Activated T-helper 2 cell treated with anti-CD3 and anti-CD28 coated beads, Interferon-gamma antibody, Interleukin-2, Interleukin-4, amounts not matched to agents 10 μg/mL and 5 μg/mL and 100 μg/mL, durations not matched to agents 14 hours and 24 hours and 36 hours (primary cell): ENCODE measurements around the gene HLA-A. TPM values are rescaled to one million over a fixed set of nuclear protein-coding genes. Genes with fewer than 3 reads are reported as not detected.
"Not testable (repeated sequence)": the region's sequence is repeated elsewhere in the genome, so short reads cannot be mapped to it uniquely, and the experiment has no call there.

ENCODE experiments used
- DNase-seq: peaks from one replicate; pipeline ENCODE4 v3.0.0; 2021; ENCODE audit warnings: low spot score
- H3K27ac Mint-ChIP-seq: one replicate; pipeline ENCODE4 v1.8.0; 2021; ENCODE audit warnings: mixed read lengths
- H3K27me3 Mint-ChIP-seq: one replicate; pipeline ENCODE4 v1.8.0; 2021; ENCODE audit warnings: low read depth, mixed read lengths
- H3K36me3 Mint-ChIP-seq: one replicate; pipeline ENCODE4 v1.8.0; 2021; ENCODE audit warnings: low read depth, mixed read lengths
- H3K4me1 Mint-ChIP-seq: one replicate; pipeline ENCODE4 v1.8.0; 2021; ENCODE audit warnings: low read depth, mixed read lengths
- H3K4me3 Mint-ChIP-seq: one replicate; pipeline ENCODE4 v1.8.0; 2021; ENCODE audit warnings: low read depth, mild to moderate bottlenecking, moderate library complexity, mixed read lengths
- H3K9me3 Mint-ChIP-seq: one replicate; pipeline ENCODE4 v1.8.0; 2021; ENCODE audit warnings: mixed read lengths
- intact Hi-C: fragments of 100-400 bp; cut with micrococcal nuclease; formaldehyde crosslinking; loops from one replicate; pipeline ENCODE4 v1.15.1; 2023
- total RNA-seq: library from RNA; stranded (reverse); gene quantifications from 2 replicates; pipeline ENCODE4 v1.2.3, GENCODE V29; 2022

The HLA-A gene
- total RNA-seq, 1 donor from 2014 or later: 1,592 TPM

DNA sequence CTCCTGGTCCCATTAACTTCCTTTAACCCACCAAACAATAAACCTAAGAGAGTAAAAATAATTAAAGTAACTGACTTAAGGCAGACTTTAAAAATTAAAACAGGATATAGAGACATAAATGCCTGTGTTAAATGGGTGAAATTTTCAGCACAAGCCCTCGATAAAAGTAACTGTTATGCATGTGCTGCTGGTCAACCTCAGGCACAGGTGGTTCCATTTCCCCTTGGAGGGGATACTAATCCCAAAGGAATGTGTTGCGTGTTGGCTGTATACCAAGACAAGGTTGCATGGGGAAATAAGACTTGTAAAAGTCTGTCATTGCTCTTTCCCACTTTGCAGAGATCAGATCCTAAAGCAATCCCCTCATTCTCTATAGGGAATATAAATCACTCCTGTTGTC, 25.8 kb downstream of the HLA-A start:
- H3K4me3 Mint-ChIP-seq: no peak overlapping the region
- intact Hi-C loops: loop anchor here (5.0 to 10.0 kb wide), 3 partner anchors 83 to 243 kb away; partner anchors contain the start of genes HLA-F and POLR1H
- peaks cover 9% of the 10 kb centered on the region for H3K27me3 Mint-ChIP-seq
- peaks cover 40% of the 10 kb centered on the region for H3K4me1 Mint-ChIP-seq
- no peaks in the 10 kb centered on the region for H3K36me3 Mint-ChIP-seq
- H3K27ac Mint-ChIP-seq: no peak overlapping the region
- no peak for DNase-seq
- H3K9me3 Mint-ChIP-seq: no peaks in the 10 kb centered on the region

DNA sequence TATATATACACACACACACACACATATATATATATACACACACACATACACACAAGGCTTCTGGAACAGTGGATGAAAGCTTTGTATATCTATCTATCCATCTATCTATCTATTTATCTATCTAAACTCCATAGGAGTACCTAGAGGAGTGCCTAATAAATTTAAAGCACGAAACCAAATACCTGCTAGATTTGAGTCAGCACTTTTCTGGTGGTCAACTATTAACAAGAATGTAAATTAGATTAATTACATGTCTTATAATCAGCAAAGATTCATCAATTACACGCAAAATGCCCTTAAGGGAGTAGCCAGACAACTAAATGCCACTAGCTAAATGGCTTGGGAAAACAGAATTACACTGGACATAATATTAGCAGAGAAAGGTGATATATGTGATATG, 26.6 kb downstream of the HLA-A start:
- H3K27me3 Mint-ChIP-seq: peaks cover 16% of the 10 kb centered on the region
- DNase-seq: no peak
- intact Hi-C loops: loop anchor here (5.0 to 10.0 kb wide), 3 partner anchors 84 to 244 kb away; partner anchors contain the start of genes HLA-F and POLR1H
- H3K27ac Mint-ChIP-seq: no peak overlapping the region
- H3K36me3 Mint-ChIP-seq: no peaks in the 10 kb centered on the region
- H3K4me3 Mint-ChIP-seq: no peak overlapping the region
- H3K4me1 Mint-ChIP-seq: peaks cover 35% of the 10 kb centered on the region
- H3K9me3 Mint-ChIP-seq: no peaks in the 10 kb centered on the region

DNA sequence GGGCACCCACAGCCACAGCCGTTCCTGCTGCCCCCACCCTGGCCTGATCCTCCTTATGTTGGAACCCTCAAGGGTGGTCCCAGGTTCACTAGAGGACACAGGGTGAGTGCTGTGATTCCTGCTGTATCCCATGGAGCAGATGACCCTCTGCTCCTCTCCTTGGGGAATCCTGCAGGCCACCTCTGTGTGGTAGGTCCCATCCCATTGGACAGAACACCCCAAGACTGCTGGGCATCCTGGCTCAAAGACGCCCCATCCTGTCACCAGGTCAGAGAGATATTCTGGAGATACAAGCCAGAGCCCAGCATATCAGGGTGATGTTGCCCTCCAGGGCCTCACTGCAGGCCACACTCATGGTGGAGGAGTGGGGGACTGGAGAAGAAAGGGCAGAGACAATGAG, 28.4 kb downstream of the HLA-A start:
- H3K36me3 Mint-ChIP-seq: no peaks in the 10 kb centered on the region
- H3K4me1 Mint-ChIP-seq: peaks cover 34% of the 10 kb centered on the region
- H3K4me3 Mint-ChIP-seq: no peak overlapping the region
- no peaks in the 10 kb centered on the region for H3K9me3 Mint-ChIP-seq
- intact Hi-C loops: no loop called here
- DNase-seq: no peak
- H3K27me3 Mint-ChIP-seq: peaks cover 34% of the 10 kb centered on the region
- no peak overlapping the region for H3K27ac Mint-ChIP-seq

DNA sequence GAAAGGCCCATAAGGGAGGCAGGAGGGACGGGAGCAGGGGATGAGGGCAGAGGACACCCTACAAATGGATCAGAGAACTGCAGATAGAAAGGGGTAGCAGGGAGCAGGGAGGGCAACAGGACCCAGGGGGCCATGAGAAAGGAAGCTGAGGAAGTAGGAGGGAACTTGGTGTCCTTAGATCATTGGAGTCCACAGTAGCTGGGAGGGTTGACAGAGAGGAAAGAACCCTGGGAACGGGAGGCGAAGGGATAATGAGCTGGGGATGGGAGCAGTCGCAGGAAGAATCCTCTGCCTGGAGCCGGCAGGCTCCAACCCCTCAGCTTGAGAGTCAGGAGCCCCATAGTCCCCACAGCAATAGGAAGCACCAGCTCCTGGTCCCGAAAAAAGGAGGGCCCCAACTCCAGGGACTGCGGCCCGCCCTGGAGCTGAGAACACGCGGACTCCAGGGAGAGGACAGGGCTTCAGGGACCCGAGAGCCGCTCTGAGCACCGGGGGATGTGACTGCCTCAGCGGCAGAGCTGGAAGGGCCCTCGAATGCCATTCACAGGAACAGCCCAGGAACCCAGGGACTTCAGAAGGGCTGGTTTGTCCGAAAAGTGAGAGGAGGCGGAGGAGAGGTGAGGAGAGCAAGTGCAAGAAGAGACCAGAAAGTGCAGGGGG, 32.7 kb downstream of the HLA-A start:
- Mint-ChIP-seq H3K36me3 (peaks cover 2% of the 10 kb centered on the region), H3K27ac (no peak overlapping the region), H3K9me3 (no peaks in the 10 kb centered on the region), H3K27me3 (peaks cover 63% of the 10 kb centered on the region), H3K4me1 (peaks cover 30% of the 10 kb centered on the region), H3K4me3 (peak overlapping the region; percentile 34)
- intact Hi-C loops: no loop called here
- no peak for DNase-seq

DNA sequence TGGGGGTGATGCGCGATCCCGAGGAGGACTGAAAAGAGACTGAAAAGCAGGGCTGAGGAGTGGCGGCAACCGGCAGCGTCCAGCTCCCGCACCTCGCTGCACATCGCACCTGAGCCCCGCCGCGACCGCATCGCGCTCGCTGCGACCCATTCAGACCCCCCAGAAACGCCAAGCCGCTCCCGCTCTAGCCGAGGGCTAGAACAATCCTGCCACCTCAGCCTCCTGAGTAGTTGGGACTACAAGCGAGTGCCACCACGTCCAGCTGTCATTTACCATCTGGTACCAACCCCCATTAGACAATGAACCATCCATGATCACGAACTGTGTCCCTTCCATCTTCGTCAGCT, 33.2 kb downstream of the HLA-A start:
- intact Hi-C loops: no loop called here
- no peak for DNase-seq
- peaks cover 30% of the 10 kb centered on the region for H3K4me1 Mint-ChIP-seq
- peaks cover 63% of the 10 kb centered on the region for H3K27me3 Mint-ChIP-seq
- peaks cover 2% of the 10 kb centered on the region for H3K36me3 Mint-ChIP-seq
- H3K27ac Mint-ChIP-seq: no peak overlapping the region
- H3K9me3 Mint-ChIP-seq: no peaks in the 10 kb centered on the region
- peak overlapping the region; percentile 34 for H3K4me3 Mint-ChIP-seq

DNA sequence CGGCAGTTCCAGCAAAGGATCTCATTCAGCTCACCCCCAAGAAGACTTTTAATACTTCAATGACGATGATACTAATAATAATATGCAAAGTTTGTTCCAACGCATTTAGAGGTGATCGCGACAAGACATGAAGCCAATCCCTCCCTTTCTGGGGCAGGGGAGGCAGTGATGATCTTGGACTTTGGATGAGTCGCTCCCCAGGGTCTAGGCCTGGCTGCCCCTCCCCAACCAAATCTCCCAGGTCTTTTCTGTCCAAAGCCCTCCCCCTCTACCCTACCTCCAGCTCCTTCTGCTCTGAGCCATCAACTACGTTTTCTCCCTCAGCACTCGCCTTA, 33.9 kb downstream of the HLA-A start:
- Mint-ChIP-seq H3K4me3 (peak overlapping the region; percentile 82), H3K4me1 (peaks cover 30% of the 10 kb centered on the region), H3K27me3 (peaks cover 65% of the 10 kb centered on the region), H3K36me3 (peaks cover 2% of the 10 kb centered on the region), H3K27ac (no peak overlapping the region), H3K9me3 (no peaks in the 10 kb centered on the region)
- intact Hi-C loops: no loop called here
- DNase-seq: no peak

DNA sequence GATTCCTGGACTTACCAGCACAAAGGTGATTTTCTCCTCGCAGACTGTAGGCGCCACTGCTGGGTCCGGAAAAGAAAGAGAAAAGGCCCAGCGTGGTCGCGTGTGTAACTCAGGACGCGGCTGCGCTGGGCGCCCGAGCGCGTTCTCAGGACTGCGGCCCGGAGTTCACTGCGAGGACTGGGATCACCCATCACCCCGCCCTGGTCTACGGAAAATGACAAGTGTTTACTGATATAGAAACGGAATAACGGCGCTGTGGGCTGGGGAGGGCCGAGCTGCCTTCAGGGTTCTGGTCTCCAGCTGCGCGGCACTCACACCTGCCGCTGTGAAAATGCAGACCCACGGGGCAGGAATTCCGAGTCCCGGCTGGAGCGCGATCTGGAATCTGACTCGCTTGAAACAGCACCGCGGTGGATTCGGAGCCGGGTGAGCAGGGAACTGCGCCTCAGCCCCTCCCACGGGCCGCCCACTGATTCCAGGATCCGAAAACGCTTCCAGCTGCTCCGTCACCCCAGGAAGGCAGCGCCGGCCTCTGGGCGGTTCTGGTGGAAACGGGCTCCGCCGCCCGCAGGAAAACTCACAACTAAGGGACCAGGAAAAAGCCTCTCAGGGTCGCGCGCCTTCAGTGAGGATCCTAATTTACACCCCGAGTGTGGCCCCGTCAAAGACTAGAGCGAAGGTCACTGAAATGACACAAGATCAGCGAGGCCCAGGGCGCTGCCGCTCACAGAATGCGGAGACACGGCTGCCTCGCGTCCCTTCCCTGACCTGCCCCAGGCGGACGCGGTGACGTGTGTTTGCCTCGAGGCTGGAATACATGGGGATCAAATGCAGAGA, 34.5 kb downstream of the HLA-A start:
- no peaks in the 10 kb centered on the region for H3K9me3 Mint-ChIP-seq
- intact Hi-C loops: no loop called here
- H3K4me3 Mint-ChIP-seq: peak overlapping the region; percentile 82
- H3K36me3 Mint-ChIP-seq: peaks cover 2% of the 10 kb centered on the region
- H3K4me1 Mint-ChIP-seq: peaks cover 30% of the 10 kb centered on the region
- H3K27me3 Mint-ChIP-seq: peaks cover 70% of the 10 kb centered on the region
- H3K27ac Mint-ChIP-seq: no peak overlapping the region
- peak; percentile 56 for DNase-seq

DNA sequence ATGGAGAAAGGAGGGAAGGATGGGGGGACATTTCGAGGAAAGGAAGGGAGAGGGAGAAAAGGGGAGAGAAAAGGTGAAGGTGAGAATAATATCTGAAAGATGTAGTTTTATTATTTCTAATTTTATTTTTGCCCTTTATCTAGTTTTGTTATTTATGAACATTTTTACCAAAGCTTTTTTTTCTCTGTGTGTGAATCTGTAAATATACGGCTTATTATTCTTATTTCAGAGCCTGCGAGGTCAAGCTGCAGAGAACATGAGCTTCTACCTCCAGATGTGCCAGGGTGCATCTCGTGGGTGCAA, 35.0 kb downstream of the HLA-A start:
- Mint-ChIP-seq H3K36me3 (peaks cover 2% of the 10 kb centered on the region), H3K4me3 (peak overlapping the region; percentile 82), H3K27me3 (peaks cover 67% of the 10 kb centered on the region), H3K4me1 (peaks cover 25% of the 10 kb centered on the region), H3K27ac (no peak overlapping the region), H3K9me3 (no peaks in the 10 kb centered on the region)
- DNase-seq: no peak
- intact Hi-C loops: no loop called here

DNA sequence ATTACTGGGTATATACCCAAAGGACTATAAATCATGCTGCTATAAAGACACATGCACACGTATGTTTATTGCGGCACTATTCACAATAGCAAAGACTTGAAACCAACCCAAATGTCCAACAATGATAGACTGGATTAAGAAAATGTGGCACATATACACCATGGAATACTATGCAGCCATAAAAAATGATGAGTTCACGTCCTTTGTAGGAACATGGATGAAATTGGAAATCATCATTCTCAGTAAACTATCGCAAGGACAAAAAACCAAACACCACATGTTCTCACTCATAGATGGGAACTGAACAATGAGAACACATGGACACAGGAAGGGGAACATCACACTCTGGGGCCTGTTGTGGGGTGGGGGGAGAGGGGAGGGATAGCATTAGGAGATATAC, 37.7 kb downstream of the HLA-A start:
- H3K4me1 Mint-ChIP-seq: peaks cover 16% of the 10 kb centered on the region
- H3K4me3 Mint-ChIP-seq, H3K9me3 Mint-ChIP-seq, H3K36me3 Mint-ChIP-seq, DNase-seq, intact Hi-C loops, H3K27ac Mint-ChIP-seq: not testable (repeated sequence)
- peaks cover 51% of the 10 kb centered on the region for H3K27me3 Mint-ChIP-seq

DNA sequence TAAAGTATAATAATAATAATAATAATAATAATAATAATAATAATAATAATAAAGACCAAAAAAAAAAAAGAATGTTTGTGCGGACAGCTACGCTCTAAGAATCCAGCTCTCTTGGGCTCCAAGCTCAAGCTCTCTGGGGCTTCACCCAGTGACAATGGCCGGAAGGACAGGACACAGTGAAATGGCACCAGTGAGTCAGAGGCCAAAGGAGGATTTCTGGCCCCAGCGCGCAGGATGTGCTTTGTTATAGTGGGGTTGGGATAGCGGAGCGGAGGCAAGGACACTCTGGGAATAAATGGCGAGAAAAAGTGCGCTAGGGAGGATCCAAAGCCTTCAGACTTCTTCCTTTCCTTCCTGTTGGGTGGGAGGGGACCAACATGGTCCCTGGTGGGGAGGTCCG, 38.2 kb downstream of the HLA-A start:
- Mint-ChIP-seq H3K4me1 (peaks cover 13% of the 10 kb centered on the region), H3K27ac (no peak overlapping the region), H3K4me3 (no peak overlapping the region), H3K9me3 (no peaks in the 10 kb centered on the region), H3K36me3 (peaks cover 2% of the 10 kb centered on the region), H3K27me3 (peaks cover 46% of the 10 kb centered on the region)
- DNase-seq: no peak
- intact Hi-C loops: no loop called here

DNA sequence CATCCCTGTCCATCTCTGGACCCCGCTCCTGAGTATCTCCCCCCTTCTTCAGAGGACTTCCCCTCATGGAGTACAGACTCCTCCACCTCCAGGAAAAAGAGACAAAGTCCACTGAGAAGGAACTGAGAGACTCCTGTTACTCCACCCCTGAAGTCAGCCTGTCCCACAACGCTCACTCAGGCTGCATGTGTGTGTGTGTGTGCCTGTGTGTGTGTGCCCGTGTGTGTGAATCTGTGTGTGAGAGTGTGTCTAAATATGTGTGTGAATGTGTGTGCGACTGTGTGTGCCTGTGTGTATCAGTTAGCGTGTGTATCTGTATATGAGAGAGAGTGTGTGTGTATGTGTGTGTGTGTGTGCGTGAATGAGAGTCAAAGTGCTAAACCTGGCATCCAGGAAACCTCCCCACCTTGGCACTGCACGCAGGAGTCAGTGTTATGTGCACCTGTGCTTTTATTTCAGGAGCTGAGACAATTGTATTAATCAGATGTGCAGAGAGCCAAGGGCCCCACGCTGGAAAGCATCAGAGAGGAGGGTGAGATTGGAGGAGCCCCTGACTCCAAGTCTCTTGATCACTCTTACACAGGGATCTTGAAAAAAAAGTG, 39.0 kb downstream of the HLA-A start:
- peaks cover 7% of the 10 kb centered on the region for H3K4me1 Mint-ChIP-seq
- intact Hi-C loops: no loop called here
- DNase-seq: no peak

DNA sequence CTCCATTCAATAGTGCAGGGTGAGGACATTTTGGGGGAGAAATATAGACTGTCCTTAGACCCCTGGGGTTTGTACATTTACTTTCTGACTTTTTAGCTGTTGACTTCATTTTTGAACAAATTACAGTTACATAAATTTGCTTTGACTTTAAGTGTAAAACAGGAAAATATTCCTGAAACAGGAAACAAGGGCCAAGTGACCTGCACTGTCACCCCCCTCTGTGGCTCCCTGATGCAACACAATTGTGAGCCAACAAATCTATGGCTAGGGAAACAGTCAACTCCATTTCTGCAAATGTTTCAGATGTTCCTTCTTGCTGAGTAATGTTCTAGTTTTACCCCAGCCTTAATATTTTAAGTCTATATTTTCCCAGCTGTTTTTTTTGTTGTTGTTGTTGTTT, 39.8 kb downstream of the HLA-A start:
- Mint-ChIP-seq H3K36me3 (peaks cover 2% of the 10 kb centered on the region), H3K4me3 (no peak overlapping the region), H3K4me1 (peaks cover 2% of the 10 kb centered on the region), H3K27ac (no peak overlapping the region), H3K27me3 (peaks cover 35% of the 10 kb centered on the region), H3K9me3 (no peaks in the 10 kb centered on the region)
- intact Hi-C loops: no loop called here
- DNase-seq: no peak

More for the DNA sequence above, 39.0 kb downstream of the HLA-A start:
- Mint-ChIP-seq H3K4me3 (no peak overlapping the region), H3K27ac (no peak overlapping the region), H3K27me3 (peaks cover 39% of the 10 kb centered on the region), H3K36me3 (peaks cover 2% of the 10 kb centered on the region), H3K9me3 (no peaks in the 10 kb centered on the region)

DNA sequence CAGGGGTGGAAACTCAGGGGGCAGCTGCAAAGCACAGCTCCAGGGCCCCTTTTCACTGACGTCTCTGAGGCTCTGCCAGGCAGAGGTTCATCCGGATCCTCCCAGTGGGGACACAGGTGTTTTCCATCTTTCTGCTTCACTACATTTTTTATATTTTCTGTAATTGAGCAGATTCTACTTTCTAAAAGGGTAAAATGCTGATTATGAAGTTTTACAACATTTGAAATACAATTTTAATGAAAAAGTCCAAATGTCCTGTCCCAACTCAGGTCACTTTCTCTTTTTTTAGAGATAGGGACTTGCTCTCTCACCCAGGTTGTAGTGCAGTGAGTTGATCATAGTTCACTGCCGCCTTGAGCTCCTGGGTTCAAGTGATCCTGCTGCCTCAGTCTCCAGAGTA, 41.9 kb downstream of the HLA-A start:
- Mint-ChIP-seq H3K9me3 (no peaks in the 10 kb centered on the region), H3K27me3 (peaks cover 32% of the 10 kb centered on the region), H3K36me3 (no peaks in the 10 kb centered on the region), H3K27ac (no peak overlapping the region), H3K4me1 (no peaks in the 10 kb centered on the region), H3K4me3 (no peak overlapping the region)
- intact Hi-C loops: no loop called here
- no peak for DNase-seq
